HG03575 (cell line): ENCODE data around the gene PROSER3.
"Not testable (repeated sequence)": the region's sequence is repeated elsewhere in the genome, so short reads cannot be mapped to it uniquely, and the experiment has no call there.

Experiments used
- ATAC-seq: cut with Tn5 transposase; IDR thresholded peaks from one replicate; pipeline ENCODE4 v1.9.1; 2021; ENCODE audit not compliant: unreplicated experiment, insufficient number of reproducible peaks, low FRiP score; ENCODE audit errors: extremely low read depth

PROSER3 gene

GRCh38 chr19:35772362-35772761, 14.4 kb downstream of the PROSER3 start:
- not testable (repeated sequence) for ATAC-seq

DNA sequence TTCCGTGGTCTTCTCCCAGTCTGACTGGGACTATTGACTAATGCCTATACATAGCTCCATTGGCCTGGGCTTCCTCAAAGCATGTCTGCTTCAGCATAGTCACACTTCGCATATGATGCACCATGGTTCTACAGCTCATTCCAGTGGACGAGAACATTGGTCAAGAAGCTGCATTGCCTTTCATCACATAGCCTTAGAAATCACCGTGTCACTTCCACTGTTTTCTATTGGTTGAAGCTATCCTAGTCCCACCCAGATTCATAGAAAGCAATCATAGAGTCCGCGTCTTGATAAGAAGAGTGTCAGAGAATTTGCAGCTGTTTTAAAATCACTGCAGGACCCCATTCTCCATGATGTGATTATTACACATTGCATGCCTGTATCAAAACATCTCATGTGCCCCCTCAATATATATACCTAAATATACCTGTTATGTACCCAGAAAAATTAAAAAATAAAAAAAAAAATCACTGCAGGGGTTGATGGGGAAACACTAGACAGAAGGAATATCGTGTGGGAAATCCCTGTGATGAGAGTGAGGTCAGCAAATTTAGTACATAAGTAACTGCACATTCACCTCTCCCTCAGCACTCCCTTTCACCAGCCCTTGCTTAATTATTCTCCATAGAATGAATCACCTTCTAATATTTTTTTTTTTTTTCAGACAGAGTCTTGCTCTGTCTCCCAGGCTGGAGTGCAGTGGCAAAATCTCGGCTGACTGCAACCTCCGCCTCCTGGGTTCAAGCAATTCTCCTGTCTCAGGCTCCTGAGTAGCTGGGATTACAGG, 15.2 kb downstream of the PROSER3 start:
- ATAC-seq = no peak

- no peak for ATAC-seq
These were observed 16.5 kb downstream of the PROSER3 start for GRCh38 chr19:35774274-35775045.

DNA sequence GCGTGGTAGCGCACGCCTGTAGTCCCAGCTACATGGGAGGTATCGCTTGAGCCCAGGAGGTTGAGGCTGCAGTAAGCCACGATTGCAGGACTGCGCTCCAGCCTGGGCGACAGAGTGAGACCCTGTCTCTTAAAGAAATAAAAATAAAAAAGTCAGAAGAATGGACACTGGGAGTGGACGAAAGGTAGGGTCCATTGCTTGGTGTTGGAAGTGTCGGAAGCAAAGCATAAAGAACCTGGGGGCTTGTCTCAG, 17.0 kb downstream of the PROSER3 start:
- ATAC-seq = no peak

DNA sequence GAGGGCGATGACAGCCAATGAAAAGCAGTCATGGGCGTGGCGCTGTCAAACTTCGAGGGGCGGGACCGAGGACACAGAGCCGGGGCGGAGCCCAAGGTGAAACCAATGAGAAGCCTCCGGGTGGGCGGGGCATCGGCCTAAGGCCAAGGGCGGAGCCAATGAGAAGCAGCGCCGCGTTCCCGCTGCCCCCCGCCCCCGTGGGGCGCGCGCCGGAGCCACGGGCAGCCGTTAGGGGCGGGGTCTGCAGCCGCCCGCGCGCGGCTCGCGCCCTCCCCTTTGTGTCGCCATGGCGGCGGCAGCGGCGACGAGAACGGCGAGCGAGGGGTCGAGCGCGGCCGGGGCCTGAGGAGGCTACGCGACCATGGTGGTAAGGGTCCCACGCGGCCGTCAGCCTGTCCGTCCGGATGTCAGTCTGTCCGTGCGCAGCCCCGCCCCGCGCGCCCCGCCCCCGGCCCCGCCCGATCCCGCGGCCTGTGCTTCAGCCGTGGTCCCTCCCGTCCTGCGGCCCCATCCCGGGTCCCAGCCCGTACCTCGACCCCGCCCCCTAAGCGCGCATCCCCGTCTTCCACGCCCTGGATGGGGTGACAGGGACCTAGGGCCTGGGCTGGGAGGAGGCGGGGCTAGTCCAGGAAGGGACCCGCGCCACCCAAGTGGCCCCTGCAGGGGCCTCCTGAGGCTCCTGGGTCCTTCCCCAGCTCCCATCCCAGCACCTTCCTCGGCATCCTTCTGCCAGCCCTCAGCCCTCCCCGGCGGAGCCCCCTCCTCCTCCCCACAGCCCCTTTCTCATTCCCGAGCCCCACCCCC, 17.5 kb downstream of the PROSER3 start, which contains the start of gene ARHGAP33:
TSS of gene ARHGAP33 (plus strand) at position 267 of the 804 bp plus-strand sequence. CDS start at position 362, 95 bp downstream.
- peak; percentile 63 for ATAC-seq

DNA sequence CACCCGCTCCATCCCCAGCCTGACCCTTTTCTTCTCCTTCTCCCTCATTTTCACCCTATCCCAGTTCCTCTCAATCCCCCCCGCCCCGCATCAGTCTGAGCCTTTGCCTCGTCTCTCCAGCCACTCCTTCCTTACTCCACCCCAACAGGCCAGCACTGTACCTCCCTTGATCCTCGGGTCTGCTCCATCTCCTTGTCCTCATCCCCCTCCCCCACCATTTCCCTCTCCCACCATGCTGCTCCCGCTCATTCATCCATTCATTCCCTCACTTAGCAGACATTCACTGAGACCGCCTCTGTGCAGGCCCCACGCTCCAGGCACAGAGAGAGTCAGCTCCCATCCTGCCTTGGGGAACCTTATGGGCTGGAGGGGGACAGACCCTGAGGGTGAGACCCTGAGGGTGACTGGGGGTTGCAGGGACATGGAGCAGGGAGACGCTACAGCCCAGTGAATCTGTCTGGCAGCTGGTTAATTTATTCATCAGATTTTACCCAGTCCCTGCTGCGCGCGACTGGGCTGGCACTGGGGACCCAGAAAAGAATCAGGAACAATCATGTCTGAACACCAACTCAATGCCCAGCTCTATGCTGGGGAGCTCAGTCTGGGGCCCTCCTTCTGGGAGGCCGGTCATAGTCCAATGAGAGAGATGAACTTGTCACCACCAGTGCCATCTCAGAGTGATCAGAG, 18.3 kb downstream of the PROSER3 start:
- no peak for ATAC-seq

- no peak for ATAC-seq
These were observed 19.3 kb downstream of the PROSER3 start for GRCh38 chr19:35777086-35777841.

- ATAC-seq = no peak
These were observed 20.0 kb downstream of the PROSER3 start for GRCh38 chr19:35777961-35778360.

GRCh38 chr19:35779033-35779432, 21.1 kb downstream of the PROSER3 start:
- ATAC-seq = no peak

DNA sequence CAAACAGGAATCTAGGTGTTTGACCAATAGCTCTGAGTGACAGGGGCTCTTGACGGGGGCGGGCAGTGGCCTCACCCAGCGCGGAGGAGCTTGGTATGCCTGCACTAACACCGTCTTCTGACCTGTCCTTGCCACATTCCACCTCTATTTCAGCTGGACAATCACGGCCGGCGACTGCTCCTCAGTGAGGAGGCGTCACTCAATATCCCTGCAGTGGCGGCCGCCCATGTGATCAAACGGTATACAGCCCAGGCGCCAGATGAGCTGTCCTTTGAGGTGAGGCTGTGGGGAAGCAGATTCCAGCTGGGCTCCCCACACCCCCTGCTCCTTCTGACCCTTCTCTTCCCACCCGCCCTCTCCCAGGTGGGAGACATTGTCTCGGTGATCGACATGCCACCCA, 22.1 kb downstream of the PROSER3 start:
- ATAC-seq = no peak

DNA sequence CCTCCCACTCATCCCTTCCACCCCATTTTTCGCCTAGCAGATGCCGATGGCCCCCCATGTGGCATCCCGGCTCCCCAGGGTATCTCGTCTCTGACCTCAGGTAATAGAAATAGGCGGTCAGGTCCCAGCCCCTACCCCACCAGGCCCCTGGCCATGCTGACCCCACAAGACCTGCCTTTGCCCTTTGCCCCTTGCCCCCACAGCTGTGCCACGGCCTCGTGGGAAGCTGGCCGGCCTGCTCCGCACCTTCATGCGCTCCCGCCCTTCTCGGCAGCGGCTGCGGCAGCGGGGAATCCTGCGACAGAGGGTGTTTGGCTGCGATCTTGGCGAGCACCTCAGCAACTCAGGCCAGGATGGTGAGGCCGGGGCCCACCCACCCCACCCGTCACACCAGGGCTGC, 22.7 kb downstream of the PROSER3 start:
- ATAC-seq = no peak

DNA sequence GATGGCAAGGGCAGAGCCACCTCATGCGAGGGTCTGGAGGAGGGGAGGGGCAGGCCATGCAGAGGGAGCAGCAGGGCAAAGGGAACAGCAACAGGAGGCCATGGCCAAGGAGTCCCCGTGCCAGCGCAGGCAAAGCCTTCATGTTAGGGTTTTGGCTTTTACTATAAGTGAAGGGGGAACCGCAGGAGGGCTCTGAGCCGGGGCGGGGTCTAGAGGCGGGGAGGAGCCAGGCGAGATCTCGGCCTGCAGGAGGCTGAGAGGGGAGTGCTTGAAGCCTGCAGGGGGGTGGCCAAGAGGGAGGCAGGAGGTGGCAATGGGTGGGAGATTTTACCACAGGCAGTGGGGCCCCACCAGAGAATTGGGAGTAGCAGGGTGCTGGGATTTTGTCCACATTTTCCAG, 23.7 kb downstream of the PROSER3 start:
- no peak for ATAC-seq

- ATAC-seq = no peak
These were observed 24.6 kb downstream of the PROSER3 start for GRCh38 chr19:35782589-35782988.

DNA sequence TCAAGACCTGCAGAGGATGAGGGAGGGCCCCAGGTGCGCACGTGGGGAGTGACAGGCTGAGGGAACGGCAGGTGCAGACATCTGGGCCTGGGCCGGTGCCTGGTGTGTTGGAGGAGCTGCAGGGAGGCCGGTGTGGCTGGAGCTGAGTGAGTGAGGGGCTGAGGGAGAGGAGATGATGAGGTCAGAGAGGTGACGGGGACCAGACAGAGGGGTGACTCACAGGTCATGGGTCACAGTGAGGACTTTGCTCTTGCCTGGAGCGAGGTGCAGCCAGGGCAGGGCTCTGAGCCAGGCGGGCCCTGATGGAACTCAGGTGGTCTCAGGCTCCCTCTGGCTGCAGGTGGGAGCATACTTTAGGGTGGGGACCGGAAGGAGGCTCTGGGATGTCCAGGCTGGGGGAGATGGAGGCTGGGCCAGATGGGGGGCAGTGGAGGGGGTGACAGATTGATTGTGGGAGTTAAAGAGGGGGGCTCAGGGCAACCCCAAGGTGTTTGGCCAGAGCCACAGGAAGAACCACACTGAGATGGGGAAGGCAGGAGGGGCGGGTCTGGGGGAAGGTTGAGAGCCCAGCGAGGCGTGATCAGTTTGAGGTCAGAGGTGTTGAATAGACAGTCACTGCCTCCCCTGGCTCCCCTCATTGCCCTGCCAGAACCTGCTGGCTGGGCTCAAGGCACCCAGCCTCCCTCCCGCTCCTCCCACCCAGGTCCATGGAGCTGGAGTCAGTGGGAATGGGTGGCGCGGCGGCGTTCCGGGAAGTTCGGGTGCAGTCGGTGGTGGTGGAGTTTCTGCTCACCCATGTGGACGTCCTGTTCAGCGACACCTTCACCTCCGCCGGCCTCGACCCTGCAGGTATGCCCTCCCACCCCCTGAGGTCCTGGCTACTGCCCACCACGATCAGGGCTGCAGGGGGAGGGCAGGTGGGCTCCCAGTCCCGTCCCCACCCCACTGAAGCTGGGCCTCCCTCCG, 25.8 kb downstream of the PROSER3 start:
- no peak for ATAC-seq

- ATAC-seq = no peak
These were observed 26.7 kb downstream of the PROSER3 start for GRCh38 chr19:35784503-35785338.

DNA sequence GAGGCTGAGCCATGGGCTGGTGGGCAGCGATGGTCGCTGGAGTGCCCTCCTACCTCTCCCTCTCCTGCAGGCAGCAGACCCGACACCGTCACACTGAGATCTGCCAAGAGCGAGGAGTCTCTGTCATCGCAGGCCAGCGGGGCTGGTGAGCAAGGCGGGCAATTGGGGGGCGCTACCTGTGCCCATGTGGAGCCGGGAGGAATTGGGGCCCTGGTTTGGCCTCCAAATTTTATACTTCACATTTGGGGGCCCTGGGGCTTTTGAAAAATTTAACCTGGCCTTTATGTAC, 27.3 kb downstream of the PROSER3 start:
- no peak for ATAC-seq
